Karpas-422 (cell line): ENCODE data around the gene SYNPR. TPM values are rescaled to one million over a fixed set of nuclear protein-coding genes. Genes with fewer than 3 reads are reported as not detected.

ENCODE experiments used
- DNase-seq: peaks from one replicate; pipeline ENCODE4 v3.0.0-alpha.2; 2015
- H2AFZ ChIP-seq: fragments of 200-600 bp; sonication (generic); 2 replicates; pipeline ENCODE4 v1.6.1; 2014; ENCODE audit warnings: antibody characterized with exemption, low read length, mixed read lengths
- H3K27ac ChIP-seq: fragments of 200-600 bp; sonication (generic); 2 replicates; pipeline ENCODE4 v1.5.1; 2014; ENCODE audit warnings: mild to moderate bottlenecking, low read length, moderate library complexity
- H3K27me3 ChIP-seq: fragments of 200-600 bp; sonication (generic); 2 replicates; pipeline ENCODE4 v1.6.1; 2014; ENCODE audit warnings: low read length, mixed read lengths
- H3K36me3 ChIP-seq: fragments of 200-600 bp; sonication (generic); 2 replicates; pipeline ENCODE4 v1.6.1; 2014; ENCODE audit warnings: low read length, mixed read lengths; ENCODE audit not compliant: insufficient read depth
- H3K4me1 ChIP-seq: fragments of 200-600 bp; sonication (generic); 2 replicates; pipeline ENCODE4 v1.6.1; 2014; ENCODE audit warnings: mild to moderate bottlenecking, low read length, mixed read lengths
- H3K4me2 ChIP-seq: fragments of 200-600 bp; sonication (generic); 2 replicates; pipeline ENCODE4 v1.6.1; 2014; ENCODE audit warnings: low read length, low read depth, mild to moderate bottlenecking; ENCODE audit not compliant: poor library complexity, severe bottlenecking
- H3K4me3 ChIP-seq: fragments of 200-600 bp; sonication (generic); 2 replicates; pipeline ENCODE4 v1.5.1; 2014; ENCODE audit warnings: mild to moderate bottlenecking, antibody characterized with exemption, low read length, mixed read lengths
- H3K79me2 ChIP-seq: fragments of 200-600 bp; sonication (generic); 2 replicates; pipeline ENCODE4 v1.6.1; 2014; ENCODE audit warnings: mild to moderate bottlenecking, low read length, mixed read lengths
- H3K9ac ChIP-seq: fragments of 200-600 bp; sonication (generic); 2 replicates; pipeline ENCODE4 v1.6.0; 2014; ENCODE audit warnings: low read length
- H3K9me2 ChIP-seq: fragments of 200-600 bp; sonication (generic), shearing (Covaris generic); replicated peaks from 2 replicates; pipeline ENCODE4 v1.6.0; 2014; ENCODE audit warnings: mild to moderate bottlenecking, low read length, moderate library complexity; ENCODE audit not compliant: insufficient read depth
- H3K9me3 ChIP-seq: fragments of 300-700, 200-600 bp; sonication (generic); 2 replicates; pipeline ENCODE4 v1.6.1; 2014; ENCODE audit warnings: low read length, mixed read lengths
- H4K20me1 ChIP-seq: fragments of 200-600 bp; sonication (generic); 2 replicates; pipeline ENCODE4 v1.6.1; 2014; ENCODE audit warnings: mild to moderate bottlenecking, antibody characterized with exemption, low read length, low read depth; ENCODE audit not compliant: insufficient read depth
- total RNA-seq: library from RNA; depleted of rRNA; stranded (reverse); fragments of >200 nt; shearing (Covaris generic); gene quantifications from 2 replicates; pipeline ENCODE4 v1.2.3, GENCODE V29; 2014; ENCODE audit warnings: low replicate concordance

Gene SYNPR
- total RNA-seq, 1 experiment from 2014 or later = not detected

- no peak overlapping the region for H3K9ac ChIP-seq
- no peak overlapping the region for H3K4me2 ChIP-seq
- H3K4me1 ChIP-seq = no peaks in the 10 kb centered on the region
- no peak for DNase-seq
- H3K27ac ChIP-seq = no peak overlapping the region
- H4K20me1 ChIP-seq = no peaks in the 10 kb centered on the region
- H3K79me2 ChIP-seq = no peaks in the 10 kb centered on the region
- H3K4me3 ChIP-seq = no peak overlapping the region
- H3K9me2 ChIP-seq = no peaks in the 10 kb centered on the region
- no peaks in the 10 kb centered on the region for H3K36me3 ChIP-seq
- H3K27me3 ChIP-seq = no peaks in the 10 kb centered on the region
- no peak overlapping the region for H2AFZ ChIP-seq
- H3K9me3 ChIP-seq = no peaks in the 10 kb centered on the region
Observed at GRCh38 chr3:63323766-63324165, 45.7 kb downstream of the SYNPR start.

- Histone ChIP-seq H3K4me1 (no peaks in the 10 kb centered on the region), H3K9me2 (no peaks in the 10 kb centered on the region), H3K9me3 (no peaks in the 10 kb centered on the region), H4K20me1 (no peaks in the 10 kb centered on the region), H3K9ac (no peak overlapping the region), H3K4me3 (no peak overlapping the region), H3K27ac (no peak overlapping the region), H2AFZ (no peak overlapping the region), H3K36me3 (no peaks in the 10 kb centered on the region), H3K4me2 (no peak overlapping the region), H3K27me3 (no peaks in the 10 kb centered on the region), H3K79me2 (no peaks in the 10 kb centered on the region)
- DNase-seq = no peak
Observed at GRCh38 chr3:63324621-63325020, 46.5 kb downstream of the SYNPR start.

- Histone ChIP-seq H3K27ac (no peak overlapping the region), H3K4me1 (no peaks in the 10 kb centered on the region), H4K20me1 (no peaks in the 10 kb centered on the region), H3K79me2 (no peaks in the 10 kb centered on the region), H3K9me3 (no peaks in the 10 kb centered on the region), H3K36me3 (no peaks in the 10 kb centered on the region), H3K27me3 (no peaks in the 10 kb centered on the region), H3K9me2 (no peaks in the 10 kb centered on the region), H3K4me2 (no peak overlapping the region), H3K9ac (no peak overlapping the region), H2AFZ (no peak overlapping the region), H3K4me3 (no peak overlapping the region)
- DNase-seq = no peak
Observed at GRCh38 chr3:63325386-63325785, 47.3 kb downstream of the SYNPR start.

DNA sequence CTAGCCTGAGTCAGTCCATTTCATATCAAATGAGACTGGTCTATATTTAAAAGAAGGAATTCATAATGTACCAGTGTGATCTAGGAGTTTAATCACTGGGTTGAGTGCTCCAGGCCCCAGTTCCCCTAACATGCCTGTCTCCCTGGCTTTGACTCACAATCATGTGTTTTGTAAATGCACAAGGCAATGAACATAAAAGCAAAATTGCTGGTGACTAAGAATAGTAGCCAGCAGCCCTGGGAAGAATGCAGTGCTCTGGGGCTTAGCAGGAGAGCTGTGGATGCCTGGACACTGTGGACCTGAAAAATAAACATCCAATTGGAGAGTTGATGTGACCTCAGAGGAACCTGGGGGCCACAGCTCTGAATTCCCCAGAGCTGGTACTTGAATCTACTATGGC, 50.3 kb downstream of the SYNPR start:
- H3K9ac ChIP-seq = no peak overlapping the region
- DNase-seq = no peak
- no peaks in the 10 kb centered on the region for H3K4me1 ChIP-seq
- no peaks in the 10 kb centered on the region for H3K9me2 ChIP-seq
- H3K9me3 ChIP-seq = no peaks in the 10 kb centered on the region
- H4K20me1 ChIP-seq = no peaks in the 10 kb centered on the region
- no peak overlapping the region for H3K4me3 ChIP-seq
- H3K36me3 ChIP-seq = no peaks in the 10 kb centered on the region
- no peak overlapping the region for H2AFZ ChIP-seq
- no peak overlapping the region for H3K27ac ChIP-seq
- no peaks in the 10 kb centered on the region for H3K27me3 ChIP-seq
- H3K79me2 ChIP-seq = no peaks in the 10 kb centered on the region
- no peak overlapping the region for H3K4me2 ChIP-seq

GRCh38 chr3:63331520-63331919, 53.4 kb downstream of the SYNPR start:
- Histone ChIP-seq H3K79me2 (no peaks in the 10 kb centered on the region), H2AFZ (no peak overlapping the region)

GRCh38 chr3:63333815-63334214, 55.7 kb downstream of the SYNPR start:
- H3K9me2 ChIP-seq = no peaks in the 10 kb centered on the region
- no peak overlapping the region for H3K4me3 ChIP-seq
- H3K36me3 ChIP-seq = no peaks in the 10 kb centered on the region
- H3K27ac ChIP-seq = no peak overlapping the region
- no peaks in the 10 kb centered on the region for H3K79me2 ChIP-seq
- DNase-seq = peak; percentile 52
- H3K9me3 ChIP-seq = no peaks in the 10 kb centered on the region
- H3K27me3 ChIP-seq = no peaks in the 10 kb centered on the region
- H3K9ac ChIP-seq = no peak overlapping the region
- no peak overlapping the region for H3K4me2 ChIP-seq
- no peak overlapping the region for H2AFZ ChIP-seq
- H4K20me1 ChIP-seq = no peaks in the 10 kb centered on the region
- no peaks in the 10 kb centered on the region for H3K4me1 ChIP-seq

More at GRCh38 chr3:63331520-63331919, 53.4 kb downstream of the SYNPR start:
- no peak overlapping the region for H3K9ac ChIP-seq
- H3K4me3 ChIP-seq = no peak overlapping the region
- H3K27me3 ChIP-seq = no peaks in the 10 kb centered on the region
- no peaks in the 10 kb centered on the region for H3K4me1 ChIP-seq
- H3K36me3 ChIP-seq = no peaks in the 10 kb centered on the region
- H4K20me1 ChIP-seq = no peaks in the 10 kb centered on the region
- no peaks in the 10 kb centered on the region for H3K9me2 ChIP-seq
- H3K27ac ChIP-seq = no peak overlapping the region
- H3K9me3 ChIP-seq = no peaks in the 10 kb centered on the region
- DNase-seq = no peak
- H3K4me2 ChIP-seq = no peak overlapping the region

DNA sequence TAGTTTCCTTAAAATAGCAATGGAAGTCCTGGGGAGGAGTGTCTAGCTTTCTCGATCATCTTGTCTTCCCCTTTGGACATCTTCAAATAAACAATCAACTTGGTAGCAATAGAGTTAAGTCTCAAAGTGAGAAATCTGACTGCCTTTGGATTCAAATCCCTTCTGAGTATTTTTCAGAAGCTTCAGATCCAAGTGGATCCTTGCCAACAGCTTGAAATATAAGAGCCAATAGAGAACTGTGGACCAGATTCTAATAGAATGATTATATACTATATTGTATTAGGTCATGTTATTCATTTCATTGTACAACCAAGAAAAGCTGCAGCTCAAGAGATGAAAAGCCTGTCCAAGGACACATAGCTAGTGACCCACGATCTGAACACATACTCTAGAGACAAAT, 60.2 kb downstream of the SYNPR start:
- no peak overlapping the region for H3K9ac ChIP-seq

DNA sequence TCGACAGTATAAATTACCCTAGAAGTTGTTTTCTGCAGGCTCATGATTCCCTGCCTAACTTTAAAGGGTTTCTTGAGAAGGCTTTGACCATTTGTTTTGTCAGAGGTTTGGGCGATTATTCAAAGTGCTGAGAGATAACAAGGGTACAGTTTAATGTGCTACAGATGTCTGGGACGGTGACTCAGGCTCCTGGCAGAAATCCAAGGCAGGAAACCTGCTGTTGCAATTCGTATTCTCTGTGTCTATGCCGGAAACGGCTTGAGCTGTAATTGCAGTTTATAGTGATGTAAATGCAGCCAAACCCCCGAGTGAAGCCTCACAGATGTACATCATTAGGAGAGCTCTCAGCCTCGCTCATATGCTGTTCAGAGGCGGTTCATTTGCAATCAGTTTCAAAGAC, 65.6 kb downstream of the SYNPR start:
- Histone ChIP-seq H4K20me1 (no peaks in the 10 kb centered on the region), H3K4me1 (peaks cover 3% of the 10 kb centered on the region; the same call in 1 of the 2 replicates), H3K9me3 (no peaks in the 10 kb centered on the region), H3K27me3 (no peaks in the 10 kb centered on the region), H3K79me2 (no peaks in the 10 kb centered on the region), H3K4me3 (no peak overlapping the region), H3K36me3 (no peaks in the 10 kb centered on the region), H3K27ac (no peak overlapping the region), H2AFZ (no peak overlapping the region), H3K9ac (no peak overlapping the region), H3K9me2 (no peaks in the 10 kb centered on the region), H3K4me2 (no peak overlapping the region)
- DNase-seq = peak; percentile 70

More for the DNA sequence above, 60.2 kb downstream of the SYNPR start:
- no peaks in the 10 kb centered on the region for H3K4me1 ChIP-seq
- H3K27ac ChIP-seq = no peak overlapping the region
- H3K9me2 ChIP-seq = no peaks in the 10 kb centered on the region
- no peaks in the 10 kb centered on the region for H3K9me3 ChIP-seq
- no peaks in the 10 kb centered on the region for H3K27me3 ChIP-seq
- no peaks in the 10 kb centered on the region for H3K36me3 ChIP-seq
- H3K79me2 ChIP-seq = no peaks in the 10 kb centered on the region
- H2AFZ ChIP-seq = no peak overlapping the region
- no peak overlapping the region for H3K4me3 ChIP-seq
- no peaks in the 10 kb centered on the region for H4K20me1 ChIP-seq
- DNase-seq = no peak
- H3K4me2 ChIP-seq = no peak overlapping the region

DNA sequence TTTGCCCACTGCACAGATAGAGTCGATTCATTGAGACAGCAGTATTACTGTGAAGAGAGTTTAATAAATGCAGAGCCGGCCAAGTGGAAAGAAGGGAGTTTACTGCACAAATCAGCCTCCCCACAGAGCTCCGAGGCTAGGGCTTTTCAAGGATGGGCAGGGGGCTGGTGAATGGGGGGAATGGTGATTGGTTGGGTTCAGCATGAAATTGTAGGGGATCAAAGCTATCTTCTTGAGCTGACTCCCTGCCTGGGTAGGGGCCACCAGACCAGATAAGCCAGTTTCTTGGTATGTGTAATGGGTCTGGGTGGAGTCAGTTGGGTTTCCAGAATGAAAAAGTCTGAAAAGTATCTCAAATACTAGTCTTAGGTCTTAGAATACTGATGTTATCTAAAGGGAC, 66.6 kb downstream of the SYNPR start:
- H3K27ac ChIP-seq = no peak overlapping the region
- H3K4me1 ChIP-seq = peaks cover 3% of the 10 kb centered on the region; the same call in 1 of the 2 replicates
- no peaks in the 10 kb centered on the region for H3K9me2 ChIP-seq
- H3K27me3 ChIP-seq = no peaks in the 10 kb centered on the region
- no peaks in the 10 kb centered on the region for H3K36me3 ChIP-seq
- no peaks in the 10 kb centered on the region for H3K9me3 ChIP-seq
- no peaks in the 10 kb centered on the region for H3K79me2 ChIP-seq
- H4K20me1 ChIP-seq = no peaks in the 10 kb centered on the region
- H3K4me3 ChIP-seq = no peak overlapping the region
- H2AFZ ChIP-seq = no peak overlapping the region
- no peak for DNase-seq
- H3K4me2 ChIP-seq = no peak overlapping the region
- no peak overlapping the region for H3K9ac ChIP-seq
